Endodermal cell (in vitro differentiated cells): ENCODE results near the gene EYA3. TPM values are rescaled to one million over a fixed set of nuclear protein-coding genes. Genes with fewer than 3 reads are reported as not detected.

ENCODE experiments used
- DNase-seq: peaks from one replicate; pipeline ENCODE4 v3.0.0-alpha.2; 2017
- H3K27ac ChIP-seq: 2 replicates; pipeline ENCODE4 v1.5.1; 2013; ENCODE audit warnings: mild to moderate bottlenecking, low read depth, low read length, moderate library complexity
- H3K27me3 ChIP-seq: 2 replicates; pipeline ENCODE4 v1.6.1; 2013; ENCODE audit warnings: mild to moderate bottlenecking, low read length, moderate library complexity; ENCODE audit not compliant: insufficient read depth, control insufficient read depth, poor library complexity, severe bottlenecking
- H3K36me3 ChIP-seq: 2 replicates; pipeline ENCODE4 v1.7.0; 2013; ENCODE audit warnings: mild to moderate bottlenecking, low read length, moderate library complexity; ENCODE audit not compliant: control insufficient read depth, insufficient read depth
- H3K4me1 ChIP-seq: one replicate; pipeline ENCODE4 v1.7.0; 2013; ENCODE audit warnings: low read length; ENCODE audit not compliant: control insufficient read depth, insufficient read depth
- H3K4me3 ChIP-seq: 2 replicates; pipeline ENCODE4 v1.5.1; 2013; ENCODE audit warnings: mild to moderate bottlenecking, low read length, moderate library complexity
- H3K9ac ChIP-seq: 2 replicates; pipeline ENCODE4 v1.6.1; 2013; ENCODE audit warnings: mild to moderate bottlenecking, low read length, moderate library complexity; ENCODE audit not compliant: poor library complexity, severe bottlenecking; ENCODE audit errors: extremely low read depth
- H3K9me3 ChIP-seq: 2 replicates; pipeline ENCODE4 v1.6.1; 2013; ENCODE audit warnings: mild to moderate bottlenecking, low read length, moderate library complexity; ENCODE audit not compliant: control insufficient read depth
- H3K27ac Mint-ChIP-seq: 2 replicates; pipeline ENCODE4 v1.8.0; 2020; ENCODE audit warnings: mixed read lengths
- H3K27me3 Mint-ChIP-seq: 2 replicates; pipeline ENCODE4 v1.8.0; 2021; ENCODE audit warnings: mild to moderate bottlenecking, mixed read lengths; ENCODE audit not compliant: insufficient read depth
- H3K36me3 Mint-ChIP-seq: 2 replicates; pipeline ENCODE4 v1.8.0; 2020; ENCODE audit warnings: low read depth, mixed read lengths
- H3K4me1 Mint-ChIP-seq: 2 replicates; pipeline ENCODE4 v1.8.0; 2020; ENCODE audit warnings: mixed read lengths
- H3K4me3 Mint-ChIP-seq: 2 replicates; pipeline ENCODE4 v1.8.0; 2020; ENCODE audit warnings: mild to moderate bottlenecking, moderate library complexity, mixed read lengths
- H3K9me3 Mint-ChIP-seq: 2 replicates; pipeline ENCODE4 v1.8.0; 2020; ENCODE audit warnings: mild to moderate bottlenecking, mixed read lengths
- WGBS, 2 experiments: methylation state at CpG; one replicate each; pipeline versions ENCODE4 v1.1.5 to v1.1.7; 2013; ENCODE audit warnings: missing lambda C conversion rate in 2 of 2, mixed read lengths in 1 of 2; ENCODE audit not compliant: insufficient coverage in 1 of 2, insufficient read length in 1 of 2; 5-methylcytosine and 5-hydroxymethylcytosine counted together
- total RNA-seq, 2 donors: library from RNA; stranded (reverse); fragmentation: NEBNext Ultra II Directional in 1 of 2; extraction: Animal tissue kit (Norgen Biotek cat#: 25700) in 1 of 2; gene quantifications; 2 replicates in 1 of 2; 3 replicates in 1 of 2; pipeline ENCODE4 v1.2.1, GENCODE V29; 2021
- TF ChIP-seq, protein P1 (sequence below): fragments of 200-600 bp; sonication (generic); conservative IDR thresholded peaks from 2 replicates; pipeline ENCODE4 v1.5.0; 2021; ENCODE audit warnings: antibody characterized with exemption, mild to moderate bottlenecking

Gene EYA3
- total RNA-seq, 2 donors from 2014 or later, result 29.3 to 32.8 TPM

DNA sequence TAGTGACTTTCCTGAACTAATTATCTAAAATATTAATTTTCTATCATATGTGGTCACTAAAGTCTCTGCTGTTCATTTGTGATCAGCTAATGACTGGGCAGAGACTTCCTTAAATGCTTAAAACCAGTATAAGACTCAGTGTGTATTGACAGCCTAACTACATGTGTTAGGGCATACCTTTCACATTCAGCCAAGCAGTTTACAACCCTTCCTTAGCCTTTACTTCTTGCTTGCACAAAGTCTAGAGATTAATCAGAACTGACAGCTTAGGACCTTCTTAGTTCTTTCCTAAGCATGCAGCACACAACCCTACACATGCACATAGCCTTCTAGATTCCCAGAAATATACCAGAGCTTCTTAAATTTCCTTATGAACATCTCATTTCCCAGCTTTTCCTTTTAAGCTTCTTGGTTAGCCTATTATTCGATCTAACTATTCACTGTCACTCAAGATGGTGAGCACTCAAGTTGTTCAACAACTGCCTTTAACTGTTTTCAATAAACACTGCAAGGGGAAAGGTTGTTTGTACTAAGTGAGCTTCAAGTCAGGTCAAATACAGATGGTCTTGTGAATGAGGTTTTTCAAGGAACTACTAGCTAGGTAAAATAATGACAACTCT, 13.4 kb downstream of the EYA3 start:
- H3K27ac ChIP-seq, result no peak overlapping the region
- H3K4me3 Mint-ChIP-seq, result no peak overlapping the region
- no peak for DNase-seq
- H3K4me1 Mint-ChIP-seq, result no peaks in the 10 kb centered on the region
- no peak overlapping the region for H3K27ac Mint-ChIP-seq
- no peaks in the 10 kb centered on the region for H3K9me3 Mint-ChIP-seq
- H3K36me3 Mint-ChIP-seq, result peaks cover 5% of the 10 kb centered on the region
- no peak overlapping the region for H3K4me3 ChIP-seq
- H3K36me3 ChIP-seq, result peaks cover 10% of the 10 kb centered on the region
- no peaks in the 10 kb centered on the region for H3K27me3 ChIP-seq
- H3K27me3 Mint-ChIP-seq, result no peaks in the 10 kb centered on the region
- H3K9ac ChIP-seq, result no peak overlapping the region
- H3K9me3 ChIP-seq, result no peaks in the 10 kb centered on the region
- TF ChIP-seq, protein P1, sequence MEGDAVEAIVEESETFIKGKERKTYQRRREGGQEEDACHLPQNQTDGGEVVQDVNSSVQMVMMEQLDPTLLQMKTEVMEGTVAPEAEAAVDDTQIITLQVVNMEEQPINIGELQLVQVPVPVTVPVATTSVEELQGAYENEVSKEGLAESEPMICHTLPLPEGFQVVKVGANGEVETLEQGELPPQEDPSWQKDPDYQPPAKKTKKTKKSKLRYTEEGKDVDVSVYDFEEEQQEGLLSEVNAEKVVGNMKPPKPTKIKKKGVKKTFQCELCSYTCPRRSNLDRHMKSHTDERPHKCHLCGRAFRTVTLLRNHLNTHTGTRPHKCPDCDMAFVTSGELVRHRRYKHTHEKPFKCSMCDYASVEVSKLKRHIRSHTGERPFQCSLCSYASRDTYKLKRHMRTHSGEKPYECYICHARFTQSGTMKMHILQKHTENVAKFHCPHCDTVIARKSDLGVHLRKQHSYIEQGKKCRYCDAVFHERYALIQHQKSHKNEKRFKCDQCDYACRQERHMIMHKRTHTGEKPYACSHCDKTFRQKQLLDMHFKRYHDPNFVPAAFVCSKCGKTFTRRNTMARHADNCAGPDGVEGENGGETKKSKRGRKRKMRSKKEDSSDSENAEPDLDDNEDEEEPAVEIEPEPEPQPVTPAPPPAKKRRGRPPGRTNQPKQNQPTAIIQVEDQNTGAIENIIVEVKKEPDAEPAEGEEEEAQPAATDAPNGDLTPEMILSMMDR, result no peak
- no peaks in the 10 kb centered on the region for H3K4me1 ChIP-seq
- WGBS, 2 experiments, result 85 to 88% methylated on average over 1 of the region's 1 CpG

DNA sequence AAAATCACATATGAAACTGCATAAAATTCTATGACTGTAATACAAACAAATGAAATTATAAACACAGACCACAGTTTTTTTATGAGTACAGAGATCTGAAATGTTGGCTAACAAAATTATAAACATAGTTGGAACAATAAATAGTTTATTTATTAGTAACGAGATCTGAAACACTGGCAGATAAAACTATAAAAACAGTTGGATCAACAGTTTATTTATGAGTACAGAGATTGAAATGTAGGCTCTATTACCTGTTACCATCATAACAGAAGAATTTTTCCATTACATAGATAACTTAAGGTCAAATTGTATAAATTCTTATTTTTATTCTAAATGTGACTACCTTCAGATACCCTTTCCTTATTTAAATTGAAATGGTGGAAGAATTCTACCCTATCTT, 14.5 kb downstream of the EYA3 start:
- TF ChIP-seq, protein P1, result no peak
- no peak overlapping the region for H3K27ac Mint-ChIP-seq
- H3K9me3 ChIP-seq, result no peaks in the 10 kb centered on the region
- no peaks in the 10 kb centered on the region for H3K27me3 ChIP-seq
- no peak overlapping the region for H3K4me3 Mint-ChIP-seq
- WGBS, 2 experiments, result no CpG with 5 or more reads among the region's 1 CpG
- H3K9ac ChIP-seq, result no peak overlapping the region
- H3K36me3 Mint-ChIP-seq, result peaks cover 6% of the 10 kb centered on the region
- H3K4me3 ChIP-seq, result no peak overlapping the region
- no peaks in the 10 kb centered on the region for H3K4me1 ChIP-seq
- no peaks in the 10 kb centered on the region for H3K4me1 Mint-ChIP-seq
- no peaks in the 10 kb centered on the region for H3K27me3 Mint-ChIP-seq
- no peak overlapping the region for H3K27ac ChIP-seq
- no peak for DNase-seq
- no peaks in the 10 kb centered on the region for H3K9me3 Mint-ChIP-seq
- no peaks in the 10 kb centered on the region for H3K36me3 ChIP-seq

GRCh38 chr1:28071813-28072212, 16.6 kb downstream of the EYA3 start:
- no peaks in the 10 kb centered on the region for H3K4me1 ChIP-seq
- no peaks in the 10 kb centered on the region for H3K4me1 Mint-ChIP-seq
- H3K9me3 ChIP-seq, result no peaks in the 10 kb centered on the region

More at GRCh38 chr1:28071813-28072212, 16.6 kb downstream of the EYA3 start:
- Mint-ChIP-seq H3K27ac (no peak overlapping the region), H3K4me3 (no peak overlapping the region), H3K9me3 (no peaks in the 10 kb centered on the region), H3K27me3 (no peaks in the 10 kb centered on the region), H3K36me3 (peaks cover 6% of the 10 kb centered on the region)
- Histone ChIP-seq H3K9ac (no peak overlapping the region), H3K36me3 (no peaks in the 10 kb centered on the region), H3K4me3 (no peak overlapping the region), H3K27me3 (no peaks in the 10 kb centered on the region), H3K27ac (no peak overlapping the region)
- TF ChIP-seq, protein P1, result no peak
- DNase-seq, result no peak
